Activated naive CD4-positive, alpha-beta T cell treated with anti-CD3 and anti-CD28 coated beads, Interleukin-2, amount 50 U/mL, for 16 hours (primary cell): ENCODE data around the gene NDUFA11.

Experiments
- DNase-seq: peaks from one replicate; pipeline ENCODE4 v3.0.0-alpha.2; 2020

Gene NDUFA11

DNA sequence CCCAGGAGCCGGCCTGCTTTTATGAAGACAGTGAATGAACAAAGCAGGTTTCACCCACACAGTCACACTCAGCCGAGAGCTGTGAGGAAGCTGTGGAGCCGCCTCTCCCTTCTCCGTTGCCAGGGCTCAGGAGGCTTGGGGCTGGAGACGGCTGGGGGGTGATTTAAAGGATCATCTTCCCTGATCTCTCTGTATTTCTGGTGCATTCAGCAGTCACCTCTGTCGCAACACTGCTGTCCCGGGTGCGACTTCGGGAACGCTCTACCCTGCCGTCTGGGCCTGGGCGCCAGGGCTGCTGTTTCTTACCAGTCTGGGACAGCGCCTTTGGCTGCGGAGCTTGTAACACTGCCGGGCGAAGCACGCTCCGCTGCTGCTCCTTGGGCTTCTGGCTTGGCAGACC is 28.6 kb upstream of the NDUFA11 start:
- no peak for DNase-seq

DNA sequence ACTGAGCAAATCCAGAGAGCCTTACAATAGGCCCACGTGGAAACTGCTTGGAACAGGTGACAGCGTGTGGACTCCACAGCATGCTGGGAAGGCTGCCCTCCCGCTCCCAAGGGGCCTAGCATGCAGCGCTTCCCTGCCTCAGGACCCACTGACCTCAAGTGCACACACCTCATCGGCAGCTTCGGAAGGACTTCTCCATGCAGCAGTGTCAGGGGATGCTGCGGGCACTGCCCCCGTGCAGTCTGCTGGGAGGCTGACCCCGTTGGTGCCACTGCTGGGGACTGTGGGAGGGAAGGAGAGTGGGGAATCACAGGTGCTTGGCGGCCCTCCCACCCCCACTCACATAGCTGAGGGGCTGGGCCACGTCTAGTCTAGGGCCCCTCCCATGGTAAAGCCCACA is 27.7 kb upstream of the NDUFA11 start:
- DNase-seq = no peak

DNA sequence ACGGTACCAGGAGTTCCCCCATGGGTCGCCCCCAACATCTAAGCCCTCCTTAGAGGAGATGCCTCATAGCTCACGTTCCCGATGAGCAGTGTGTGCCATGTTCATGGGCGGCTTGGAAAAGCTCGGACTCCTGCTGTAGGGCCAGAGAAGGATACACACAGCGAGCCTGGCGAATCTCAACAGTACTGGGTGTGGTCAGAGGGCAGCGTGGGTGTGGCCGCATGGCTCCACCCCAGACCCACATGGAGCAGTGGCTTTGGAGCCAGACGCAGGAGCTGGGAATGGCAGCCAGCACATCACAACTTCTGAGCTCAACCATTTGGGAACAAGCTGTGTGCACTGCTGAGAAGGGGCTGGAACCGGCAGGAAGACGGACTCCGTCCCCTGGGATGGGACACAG is 26.0 kb upstream of the NDUFA11 start:
- no peak for DNase-seq

DNA sequence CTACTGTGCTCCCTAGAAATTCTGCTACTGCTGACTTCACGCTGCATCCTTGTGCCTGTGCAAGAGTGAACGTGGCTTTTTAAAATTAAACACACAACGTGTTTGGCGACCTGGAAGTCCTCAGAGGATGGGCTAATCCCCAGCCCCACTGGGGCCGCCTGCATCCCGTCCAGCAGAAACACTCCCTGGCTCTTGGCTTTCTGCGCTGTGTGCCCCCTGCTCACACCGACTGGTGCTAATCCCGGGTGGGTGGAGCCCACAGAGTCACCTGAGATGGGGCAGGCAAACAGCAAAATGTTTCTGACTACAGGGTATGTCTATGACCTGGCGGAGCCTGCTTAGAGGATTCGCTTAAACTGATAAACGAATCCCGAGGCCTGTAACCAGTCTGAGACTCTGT is 25.6 kb upstream of the NDUFA11 start:
- DNase-seq = no peak

DNA sequence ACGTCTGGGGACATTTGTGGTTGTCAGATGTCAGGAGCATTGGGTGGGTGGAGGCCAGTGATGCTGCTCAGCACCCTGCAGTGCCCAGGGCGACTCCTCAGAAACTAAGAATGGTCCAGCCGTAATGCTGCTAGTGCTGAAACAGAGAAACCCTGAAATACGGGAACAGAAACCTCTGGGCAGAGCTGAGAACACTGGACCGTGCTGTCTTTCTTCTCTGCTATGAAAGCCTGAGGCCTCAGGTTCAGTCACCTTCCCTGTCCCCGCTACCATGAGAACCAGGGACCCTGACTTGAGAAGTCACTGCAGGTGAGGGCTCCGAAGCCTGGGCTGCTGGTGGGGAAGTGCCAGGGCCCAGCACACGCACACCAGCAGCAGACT is 23.8 kb upstream of the NDUFA11 start:
- no peak for DNase-seq

DNA sequence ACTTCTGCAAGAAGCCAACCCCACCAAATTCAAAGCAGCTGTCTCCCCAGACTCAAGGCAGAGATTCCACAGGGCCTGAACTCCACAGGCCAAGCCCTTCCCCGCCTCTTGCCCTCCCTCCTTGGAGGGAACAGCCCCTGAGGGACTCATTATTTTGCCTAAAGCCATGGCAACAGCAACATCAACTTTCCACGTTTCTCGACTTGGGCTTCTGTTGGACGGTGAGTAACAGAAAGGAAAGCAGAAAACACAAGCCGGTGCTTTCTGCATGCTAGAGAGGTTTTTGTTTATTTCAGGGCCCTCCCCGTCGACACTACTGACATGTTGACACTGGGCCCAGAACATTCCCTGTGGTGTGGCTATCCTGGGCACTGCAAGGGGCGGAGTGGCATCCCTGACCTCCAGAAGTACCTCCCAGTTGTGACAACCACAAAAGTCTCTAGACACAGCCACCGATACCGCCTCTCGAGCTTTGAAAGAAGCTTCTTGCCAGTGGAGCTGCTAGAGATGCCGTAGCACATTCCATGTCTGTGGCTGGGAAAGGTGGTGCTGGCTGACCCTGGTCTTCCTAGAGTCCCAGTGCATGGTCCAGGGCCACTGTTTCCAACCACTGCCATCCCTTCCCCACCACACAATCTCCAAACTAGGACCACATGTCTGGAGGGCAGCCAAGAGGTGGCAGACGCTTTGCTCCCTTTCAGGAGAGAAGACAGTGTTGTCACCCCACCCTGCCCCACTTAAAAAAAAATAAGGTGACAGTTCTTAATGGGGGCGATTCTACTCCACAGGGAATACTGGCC is 23.3 kb upstream of the NDUFA11 start:
- no peak for DNase-seq

DNA sequence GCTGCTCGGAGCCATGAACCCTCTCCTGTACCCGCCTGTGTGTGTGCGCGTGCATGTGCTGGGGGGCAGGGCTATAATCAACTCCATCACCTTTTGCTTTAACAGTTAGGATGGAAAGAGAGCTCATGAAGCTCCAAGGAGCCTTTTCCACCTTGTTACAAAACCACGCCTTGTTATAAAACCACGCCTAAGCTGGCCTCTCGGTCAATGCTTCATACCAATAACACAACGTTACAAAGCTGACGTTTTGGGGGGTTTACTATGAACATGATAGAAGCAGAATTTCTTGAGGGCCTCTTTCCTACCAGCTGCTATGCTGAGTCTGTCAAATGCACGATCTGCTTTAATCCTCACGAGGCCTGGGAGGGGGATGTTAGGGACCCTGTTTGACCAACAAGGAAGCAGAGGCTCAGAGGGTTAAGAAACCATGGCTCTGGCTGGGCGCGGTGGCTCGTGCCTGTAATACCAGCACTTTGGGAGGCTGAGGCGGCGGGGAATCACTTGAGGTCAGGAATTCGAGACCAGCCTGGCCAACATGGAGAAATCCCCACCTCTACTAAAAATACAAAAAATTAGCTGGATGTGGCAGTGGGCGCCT is 22.3 kb upstream of the NDUFA11 start:
- DNase-seq = no peak

DNA sequence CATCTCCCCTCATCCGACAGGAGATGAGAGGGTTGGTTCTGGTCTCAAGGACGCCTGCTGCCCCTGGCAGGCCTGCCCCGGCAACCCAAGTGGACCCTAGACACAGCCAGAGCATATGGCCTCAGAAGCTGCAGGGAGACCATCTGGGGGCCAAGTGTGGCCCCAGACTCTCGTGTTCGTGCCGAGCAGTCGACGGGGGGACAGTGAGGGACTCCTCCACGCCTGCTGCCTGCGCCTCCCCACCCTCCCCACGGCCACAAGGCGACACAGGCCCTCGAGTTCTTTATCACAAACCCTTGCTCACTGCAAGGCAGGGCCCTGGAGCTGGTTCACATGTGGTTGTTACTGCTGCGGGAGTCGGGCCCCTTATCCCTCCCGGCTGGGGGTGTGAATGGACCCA is 19.8 kb upstream of the NDUFA11 start:
- no peak for DNase-seq

DNA sequence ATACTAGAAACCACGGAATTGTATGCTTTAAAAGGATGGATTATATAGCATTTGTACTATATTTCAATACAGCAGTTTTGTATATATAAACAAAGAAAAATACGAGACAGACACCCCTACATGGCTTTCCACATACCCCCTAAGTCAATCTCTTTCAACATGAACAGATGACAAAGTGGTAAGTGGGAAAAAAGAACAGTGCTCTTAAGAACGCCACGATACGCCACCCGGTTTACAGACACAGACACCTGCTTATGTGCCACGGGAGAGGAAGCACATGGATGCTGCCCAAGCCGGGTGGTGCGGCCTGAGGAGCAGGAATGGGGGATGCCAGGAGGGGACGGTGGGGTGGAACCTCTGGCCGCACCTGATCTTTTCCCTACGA is 18.6 kb upstream of the NDUFA11 start:
- DNase-seq = no peak

DNA sequence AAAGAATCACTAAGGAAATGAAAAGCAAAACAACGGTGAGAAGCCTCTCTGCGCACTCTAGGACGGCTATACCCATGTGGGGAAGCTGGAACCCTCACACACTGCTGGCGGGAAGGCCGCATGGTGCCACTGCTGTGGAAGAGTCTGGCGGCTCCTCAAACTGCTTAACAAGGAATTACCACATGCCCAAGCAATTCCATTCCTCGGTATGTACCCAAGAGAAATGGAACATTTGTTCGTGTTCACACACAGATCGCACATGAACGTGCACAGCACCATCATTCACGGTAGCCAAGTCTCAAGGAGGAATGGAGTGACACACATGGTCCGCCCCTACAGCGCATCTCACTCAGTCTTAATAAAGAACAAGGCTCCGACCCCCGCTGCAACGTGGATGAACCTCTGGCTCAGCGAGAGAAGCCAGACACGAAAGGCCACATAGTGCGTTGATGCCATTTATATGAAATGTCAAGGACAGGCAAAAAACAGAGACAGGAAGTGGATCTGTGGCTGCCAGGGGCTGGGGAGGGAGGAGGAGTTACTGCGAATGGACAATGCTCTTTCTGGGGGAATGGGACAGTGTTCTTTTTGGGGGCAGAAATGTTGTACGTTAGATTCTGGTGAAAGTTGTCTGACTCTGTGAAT is 18.0 kb upstream of the NDUFA11 start:
- DNase-seq = no peak

DNA sequence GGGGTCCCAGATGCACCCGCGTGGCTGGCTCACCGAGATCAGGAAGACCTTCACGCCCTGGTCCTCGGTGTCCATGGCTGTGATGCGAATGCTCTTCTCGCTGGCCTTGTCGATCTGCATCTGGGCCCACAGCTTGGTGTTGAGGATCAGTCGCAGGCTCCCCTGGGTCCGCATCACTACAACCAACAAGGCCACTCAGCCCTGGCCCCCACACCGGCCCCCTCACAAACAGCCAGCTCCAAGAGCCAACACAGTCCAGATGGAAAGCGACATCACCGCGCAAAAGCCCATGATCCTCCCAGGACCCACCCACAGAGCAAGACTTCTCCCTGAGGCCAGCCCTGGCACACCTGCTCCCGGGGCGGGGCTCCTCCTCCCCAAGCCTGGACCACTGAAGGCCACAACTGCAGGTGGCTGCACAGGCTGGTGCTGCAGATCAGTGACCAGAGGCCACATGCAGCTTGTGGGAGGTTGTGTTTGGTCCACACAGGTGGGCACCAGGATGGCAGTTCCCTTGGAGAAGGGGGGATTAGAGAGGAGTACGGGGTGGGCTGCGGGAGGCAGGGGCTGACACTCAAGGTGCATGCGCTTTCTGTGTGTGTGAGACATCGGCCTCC is 15.0 kb upstream of the NDUFA11 start:
- no peak for DNase-seq

DNA sequence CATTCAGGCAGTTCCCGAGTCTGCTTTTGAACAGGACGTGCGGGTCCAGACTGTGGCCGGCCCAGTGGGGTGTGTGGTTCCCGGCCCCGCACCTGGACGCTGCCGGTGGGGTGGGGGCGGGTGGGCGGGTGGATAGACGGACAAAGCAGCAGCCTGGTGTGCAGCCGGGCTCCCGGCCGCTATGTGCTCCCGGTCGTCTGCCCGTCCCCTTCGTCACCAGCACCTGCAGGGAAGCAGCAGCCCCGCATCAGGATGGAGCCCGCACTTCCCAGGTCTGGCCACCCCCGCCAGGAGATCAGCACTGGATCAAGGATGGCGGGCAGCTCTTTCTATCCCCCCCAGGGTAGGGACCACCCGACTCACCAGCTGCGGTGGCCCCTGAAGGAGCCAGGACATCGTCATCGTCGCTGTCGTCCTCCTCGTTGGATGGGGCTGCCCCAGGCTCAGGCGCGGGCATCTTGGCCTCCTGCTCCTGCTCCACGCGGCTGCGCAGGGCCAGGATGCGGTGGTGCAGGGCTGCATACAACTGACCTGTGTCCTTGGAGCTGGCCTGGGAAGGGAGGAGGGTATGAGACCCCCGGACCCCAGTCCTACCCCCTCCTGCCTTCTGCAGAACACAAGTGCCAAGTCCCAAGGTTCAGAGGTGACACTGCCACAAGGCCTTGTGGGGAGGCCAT is 14.0 kb upstream of the NDUFA11 start:
- DNase-seq = no peak

DNA sequence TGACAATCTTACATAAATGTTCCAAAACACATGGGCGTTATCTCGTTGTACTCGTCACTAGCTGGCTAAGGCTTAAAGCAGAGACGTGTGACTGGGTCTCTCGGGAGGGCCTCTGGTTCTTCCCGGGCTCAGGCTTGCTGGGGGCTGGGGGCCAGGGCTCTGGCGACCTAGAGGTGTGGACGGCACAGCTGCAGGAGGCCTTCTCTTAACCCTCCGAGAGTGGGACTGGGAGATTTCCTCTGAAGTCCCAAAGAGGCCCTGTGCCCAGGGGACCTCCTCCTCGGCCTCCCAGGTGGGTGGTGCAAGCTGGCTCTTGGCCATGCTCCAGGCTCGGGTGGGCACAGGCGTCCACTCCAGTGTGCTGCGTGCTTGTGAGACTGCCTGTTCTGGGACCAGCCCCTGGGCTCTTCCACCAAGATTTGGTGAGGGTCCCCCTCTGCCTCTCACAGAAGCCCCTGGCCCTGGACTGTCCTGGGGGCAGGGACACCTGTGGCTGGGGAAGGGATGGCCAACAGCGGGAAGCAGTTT is 12.7 kb upstream of the NDUFA11 start:
- no peak for DNase-seq

DNA sequence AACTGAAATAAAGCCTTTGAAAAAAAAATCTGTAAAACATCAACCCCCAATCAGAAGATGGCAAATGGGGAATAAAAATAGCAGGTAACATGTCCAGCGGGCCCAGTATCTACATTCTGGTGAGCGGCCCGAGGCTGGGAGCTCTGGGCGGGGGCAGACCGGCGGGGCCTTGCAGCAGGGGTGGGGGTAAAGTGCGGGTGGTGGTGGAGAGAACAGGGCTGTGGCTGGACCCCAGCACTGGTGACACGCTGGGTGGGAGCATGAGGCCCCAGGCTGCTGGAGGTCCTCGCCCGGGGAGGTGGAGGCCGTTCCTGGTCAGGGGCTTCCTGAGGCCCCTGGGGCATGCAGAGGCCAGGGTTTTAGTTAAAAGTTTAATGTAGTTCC is 12.2 kb upstream of the NDUFA11 start:
- no peak for DNase-seq

DNA sequence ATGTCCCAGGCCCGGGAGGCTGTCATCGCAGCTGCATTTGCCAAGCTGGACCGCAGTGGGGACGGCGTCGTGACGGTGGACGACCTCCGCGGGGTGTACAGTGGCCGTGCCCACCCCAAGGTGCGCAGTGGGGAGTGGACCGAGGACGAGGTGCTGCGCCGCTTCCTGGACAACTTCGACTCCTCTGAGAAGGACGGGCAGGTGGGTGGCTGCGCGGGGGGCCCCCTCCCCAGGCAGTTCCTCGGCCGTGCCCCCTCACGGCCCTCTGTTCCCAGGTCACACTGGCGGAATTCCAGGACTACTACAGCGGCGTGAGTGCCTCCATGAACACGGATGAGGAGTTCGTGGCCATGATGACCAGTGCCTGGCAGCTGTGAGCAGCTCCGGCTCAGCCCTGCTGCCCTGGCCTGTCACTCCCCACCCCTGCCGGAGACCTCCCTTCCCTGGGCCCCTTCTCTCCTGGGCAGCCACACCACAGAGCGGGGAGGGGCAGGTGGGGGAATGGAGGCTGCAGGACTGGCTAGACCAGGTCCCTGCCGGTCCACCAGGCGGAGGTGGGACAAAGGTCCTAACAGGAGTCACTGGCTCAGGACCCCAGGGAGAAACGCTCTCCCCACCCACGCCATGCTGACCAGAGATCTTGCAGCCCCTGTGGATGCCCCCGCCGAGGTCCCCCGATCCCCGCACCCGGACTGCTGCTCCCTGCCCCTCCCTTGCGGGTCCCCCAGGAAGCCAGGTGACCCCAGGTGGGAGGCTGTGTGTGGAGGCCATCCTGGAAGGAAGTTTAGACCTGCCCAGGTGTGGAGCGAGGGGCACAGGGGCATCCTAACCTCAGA is 11.6 kb upstream of the NDUFA11 start:
- DNase-seq = no peak

DNA sequence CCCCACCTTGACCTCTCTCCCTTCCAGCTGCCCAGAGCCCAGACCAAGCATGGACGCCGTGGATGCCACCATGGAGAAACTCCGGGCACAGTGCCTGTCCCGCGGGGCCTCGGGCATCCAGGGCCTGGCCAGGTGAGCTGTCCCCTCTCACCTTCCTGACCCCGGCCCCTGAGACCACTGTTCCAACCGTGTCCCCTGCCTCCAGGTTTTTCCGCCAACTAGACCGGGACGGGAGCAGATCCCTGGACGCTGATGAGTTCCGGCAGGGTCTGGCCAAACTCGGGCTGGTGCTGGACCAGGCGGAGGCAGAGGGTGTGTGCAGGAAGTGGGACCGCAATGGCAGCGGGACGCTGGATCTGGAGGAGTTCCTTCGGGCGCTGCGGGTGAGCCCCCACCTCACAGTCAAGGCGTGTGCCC is 10.8 kb upstream of the NDUFA11 start:
- no peak for DNase-seq

DNA sequence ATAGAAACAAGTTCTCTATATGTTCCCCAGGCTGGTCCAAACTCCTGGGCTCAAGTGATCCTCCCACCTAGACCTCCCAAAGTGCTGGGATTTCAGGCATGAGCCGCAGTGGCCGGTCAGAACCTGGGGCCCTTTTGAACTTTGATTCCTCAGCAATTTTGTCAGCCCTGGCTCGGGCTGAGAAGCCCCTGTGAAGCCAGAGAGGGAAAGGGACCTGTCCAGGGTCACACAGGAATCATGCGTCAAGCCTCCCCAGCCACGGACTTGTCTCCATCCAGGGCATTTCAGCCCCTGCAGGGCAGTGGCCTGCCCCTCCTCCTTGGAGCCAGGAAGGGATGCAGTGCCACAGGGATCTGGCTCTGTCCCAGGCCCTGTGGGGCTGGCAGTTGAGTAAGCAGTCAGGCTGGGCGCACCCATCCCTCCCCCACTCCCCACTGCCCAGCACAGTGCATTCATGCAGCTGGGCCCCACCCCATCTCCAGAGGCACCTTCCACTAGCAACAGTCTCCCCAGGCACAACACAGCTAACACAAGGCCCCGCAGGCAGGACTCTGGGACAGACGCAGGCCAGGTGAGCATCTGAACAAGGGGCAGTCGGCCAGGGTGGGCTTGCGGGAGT is 10.3 kb upstream of the NDUFA11 start, which contains the start of gene CAPS:
Gene CAPS (plus strand): TSS at position 516 of the 619 bp plus-strand sequence. CDS start 153 bp downstream, outside the sequence.
- no peak for DNase-seq

DNA sequence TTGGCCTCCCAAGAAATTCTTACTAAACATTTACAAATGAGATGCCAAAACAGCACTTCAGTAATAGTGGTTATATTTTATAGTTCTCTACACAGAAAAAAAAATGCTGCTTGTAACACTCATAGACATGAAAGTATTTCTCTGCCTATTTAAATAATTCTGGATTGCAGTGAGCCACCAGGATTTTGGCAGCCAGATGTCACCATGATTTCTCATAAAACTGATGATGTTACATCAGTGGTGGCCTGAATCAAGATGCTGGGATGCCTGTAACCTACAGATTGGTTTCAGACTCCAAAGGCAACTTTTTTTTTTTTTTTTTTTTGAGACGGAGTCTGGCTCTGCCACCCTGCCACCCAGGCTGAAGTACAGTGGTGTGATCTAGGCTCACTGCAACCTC is 7.8 kb upstream of the NDUFA11 start:
- no peak for DNase-seq

DNA sequence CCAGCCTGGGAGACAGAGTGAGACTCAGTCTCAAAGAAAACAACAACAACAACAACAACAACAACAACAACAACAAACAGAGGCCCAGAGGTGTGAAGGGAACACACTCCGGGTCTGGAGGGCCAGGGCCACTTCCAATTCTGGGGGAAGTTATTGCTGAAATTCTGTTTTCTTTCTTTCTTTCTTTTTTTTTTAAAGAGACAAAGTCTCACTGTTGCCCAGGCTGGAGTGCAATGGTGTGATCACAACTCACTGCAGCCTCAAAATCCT is 7.0 kb upstream of the NDUFA11 start:
- DNase-seq = no peak

DNA sequence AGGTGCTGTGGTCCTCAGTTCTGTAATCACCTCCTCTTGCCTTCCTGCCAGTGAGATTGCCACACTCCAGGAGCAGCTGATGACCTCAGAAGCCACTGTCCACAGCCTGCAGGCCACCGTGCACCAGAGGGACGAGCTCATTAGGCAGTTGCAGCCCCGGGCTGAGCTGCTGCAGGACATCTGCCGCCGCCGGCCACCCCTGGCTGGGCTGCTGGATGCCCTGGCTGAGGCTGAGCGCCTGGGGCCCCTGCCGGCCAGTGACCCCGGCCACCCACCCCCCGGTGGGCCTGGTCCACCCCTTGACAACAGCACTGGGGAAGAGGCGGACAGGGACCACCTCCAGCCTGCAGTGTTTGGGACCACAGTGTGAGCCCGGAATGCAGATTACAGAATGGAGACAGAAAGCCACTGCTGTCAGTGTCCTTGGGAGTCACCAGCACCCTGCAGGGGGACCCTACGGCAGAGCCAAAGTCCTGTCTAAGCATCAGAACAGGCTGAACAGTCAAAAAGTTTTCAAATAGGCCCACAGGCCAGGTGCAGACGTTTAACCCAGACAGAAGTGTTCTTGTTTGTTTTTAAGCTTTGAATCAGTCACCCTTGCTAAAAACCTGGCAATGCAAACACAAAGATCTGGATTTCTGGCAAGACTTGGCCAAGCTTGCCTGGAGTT is 5.3 kb upstream of the NDUFA11 start:
- DNase-seq = no peak

DNA sequence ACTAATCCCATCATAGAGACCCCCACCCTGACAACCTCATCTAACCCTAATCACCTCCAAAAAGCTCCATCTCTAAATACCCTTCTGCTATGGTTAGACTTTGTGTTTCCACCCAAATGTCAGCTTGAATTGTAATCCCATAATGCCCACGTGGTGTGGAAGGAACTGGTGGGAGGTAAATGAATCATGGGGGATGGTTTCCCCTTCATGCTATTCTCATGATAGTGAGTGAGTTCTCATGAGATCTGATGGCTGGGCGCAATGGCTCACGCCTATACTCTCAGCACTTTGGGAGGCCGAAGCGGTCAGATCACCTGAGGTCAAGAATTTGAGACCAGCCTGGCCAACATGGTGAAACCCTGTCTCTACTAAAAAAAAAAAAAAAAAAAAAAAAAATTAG is 3.7 kb upstream of the NDUFA11 start:
- DNase-seq = peak; percentile 28
